ENCODE measurements around the gene DCAF8L2. TPM values are rescaled to one million over a fixed set of nuclear protein-coding genes. Genes with fewer than 3 reads are reported as not detected.

Gene DCAF8L2
- total and polyA plus RNA-seq, 9 of the 15 experiments (the other 6 are each of a cell fraction or from before 2014, with no cell fraction given), result not detected

- no peak for FAIRE-seq
- CTCF ChIA-PET (ENCODE audit: low intra/inter-chr PET ratio), result no interaction called here
- BruUV-seq (replicated peaks), result no TSS peak
Measured at GRCh38 chrX:27680726-27681125, 90.6 kb downstream of the DCAF8L2 start.

More at GRCh38 chrX:27680726-27681125, 90.6 kb downstream of the DCAF8L2 start:
- Histone ChIP-seq H3K4me2 (ENCODE audit: insufficient read depth, low read length) (no peak overlapping the region), H3K79me2 (ENCODE audit: control insufficient read depth, insufficient read depth, low read length) (no peaks in the 10 kb centered on the region), H4K20me1 (replicated peaks; ENCODE audit: control insufficient read depth, insufficient read depth, low read length) (no peaks in the 10 kb centered on the region), H3K9me1 (ENCODE audit: control insufficient read depth, insufficient read depth, low read length) (no peaks in the 10 kb centered on the region), H3K4me3 (no peak overlapping the region), H3K27me3 (ENCODE audit: control insufficient read depth in 2 of 2, insufficient read depth in 2 of 2, low read length in 2 of 2) (no peaks in the 10 kb centered on the region), H3K4me1 (replicated peaks in 1 of 2; ENCODE audit: control insufficient read depth in 2 of 2, insufficient read depth in 2 of 2, low read length in 2 of 2) (no peaks in the 10 kb centered on the region), H3K36me3 (ENCODE audit: control insufficient read depth, insufficient read depth, low read length) (no peaks in the 10 kb centered on the region), H2AFZ (ENCODE audit: low read depth, low read length) (no peak overlapping the region), H3K9me3 (replicated peaks; ENCODE audit: control insufficient read depth, insufficient read depth, low read depth, low read length) (no peaks in the 10 kb centered on the region), H3K27ac (ENCODE audit: extremely low read depth, low read depth, low read length) (no peak overlapping the region), H3K9ac (ENCODE audit: insufficient read depth in 1 of 2, low read depth in 2 of 2, low read length in 2 of 2) (no peak overlapping the region)
- in situ Hi-C loops (cut with MboI), result no loop called here
- intact Hi-C loops (cut with micrococcal nuclease), result no loop called here
- ATAC-seq (no peak), DNase-seq (ENCODE audit: extremely low read depth in 1 of 4, low spot score in 3 of 4) (no peak)
- TF ChIP-seq ZNF133 (CRISPR knock-in tag; IDR thresholded peaks at IDR 0.05) (no peak), FOXM1 (IDR thresholded peaks at IDR 0.05; ENCODE audit: low read depth) (no peak), FOXM1 (CRISPR knock-in tag; IDR thresholded peaks at IDR 0.05; ENCODE audit: low read depth) (no peak), AFF1 (IDR thresholded peaks at IDR 0.05; ENCODE audit: low read depth in 1 of 2, partially characterized antibody in 2 of 2) (no peak), SAFB (IDR thresholded peaks at IDR 0.05; ENCODE audit: borderline replicate concordance, low read depth, low read length) (no peak), ZNF184 (CRISPR knock-in tag; IDR thresholded peaks at IDR 0.05) (no peak), ZNF512 (tag; IDR thresholded peaks at IDR 0.05) (no peak), KLF6 (CRISPR knock-in tag; IDR thresholded peaks at IDR 0.05; ENCODE audit: borderline replicate concordance) (no peak), CHD4 (IDR thresholded peaks at IDR 0.05; ENCODE audit: insufficient read depth, insufficient replicate concordance, low read depth, low read length, poor library complexity, severe bottlenecking) (no peak), ZC3H8 (IDR thresholded peaks at IDR 0.05) (no peak)
- TF ChIP-seq, protein P1, sequence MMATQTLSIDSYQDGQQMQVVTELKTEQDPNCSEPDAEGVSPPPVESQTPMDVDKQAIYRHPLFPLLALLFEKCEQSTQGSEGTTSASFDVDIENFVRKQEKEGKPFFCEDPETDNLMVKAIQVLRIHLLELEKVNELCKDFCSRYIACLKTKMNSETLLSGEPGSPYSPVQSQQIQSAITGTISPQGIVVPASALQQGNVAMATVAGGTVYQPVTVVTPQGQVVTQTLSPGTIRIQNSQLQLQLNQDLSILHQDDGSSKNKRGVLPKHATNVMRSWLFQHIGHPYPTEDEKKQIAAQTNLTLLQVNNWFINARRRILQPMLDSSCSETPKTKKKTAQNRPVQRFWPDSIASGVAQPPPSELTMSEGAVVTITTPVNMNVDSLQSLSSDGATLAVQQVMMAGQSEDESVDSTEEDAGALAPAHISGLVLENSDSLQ (IDR thresholded peaks at IDR 0.05), result no peak
- WGBS (ENCODE audit: insufficient coverage, low coverage, missing lambda C conversion rate), result 0% methylated on average over 1 of the region's 1 CpG
- POLR2A ChIA-PET, result no interaction called here

Data from K562 (cell line).